GM12801 (cell line): Measurements from ENCODE around the gene WDR90.

Experiments used
- CTCF ChIP-seq: IDR thresholded peaks from one replicate; pipeline ENCODE4 v1.5.1; 2011; ENCODE audit warnings: control low read depth; ENCODE audit not compliant: insufficient read length; ENCODE audit errors: extremely low read depth

WDR90 gene

GRCh38 chr16:709566-710499 lies 60.7 kb downstream of the WDR90 start:
- no peak for TF ChIP-seq CTCF

DNA sequence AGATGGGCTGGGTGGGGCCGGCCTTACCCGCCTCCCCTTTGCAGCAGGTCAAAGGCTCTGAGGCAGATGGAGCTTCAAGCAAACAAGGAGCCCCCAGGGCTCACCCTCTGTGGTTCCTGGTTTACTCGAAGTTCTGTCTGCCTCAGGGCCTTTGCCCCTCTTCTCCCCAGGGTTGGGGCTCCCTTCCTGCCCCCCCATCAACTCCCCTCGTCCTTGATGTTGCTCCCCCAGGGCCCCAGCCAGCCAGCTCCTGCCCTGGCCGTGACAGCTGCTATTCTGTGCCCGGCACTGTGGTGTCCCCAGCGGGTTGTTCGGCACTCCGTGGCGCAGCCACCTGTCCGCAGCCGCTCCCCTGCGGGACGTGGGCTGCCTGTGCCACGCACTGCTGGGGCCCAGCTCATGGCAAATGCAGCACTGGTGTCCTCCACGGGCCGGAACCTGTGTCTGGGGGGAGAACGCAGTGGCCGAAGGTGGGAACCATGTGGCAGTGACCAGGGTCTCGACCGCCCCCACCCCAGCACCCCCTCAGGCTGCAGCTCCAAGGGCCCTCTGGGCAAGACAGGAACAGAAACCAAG lies 61.4 kb downstream of the WDR90 start:
- TF ChIP-seq CTCF: no peak

DNA sequence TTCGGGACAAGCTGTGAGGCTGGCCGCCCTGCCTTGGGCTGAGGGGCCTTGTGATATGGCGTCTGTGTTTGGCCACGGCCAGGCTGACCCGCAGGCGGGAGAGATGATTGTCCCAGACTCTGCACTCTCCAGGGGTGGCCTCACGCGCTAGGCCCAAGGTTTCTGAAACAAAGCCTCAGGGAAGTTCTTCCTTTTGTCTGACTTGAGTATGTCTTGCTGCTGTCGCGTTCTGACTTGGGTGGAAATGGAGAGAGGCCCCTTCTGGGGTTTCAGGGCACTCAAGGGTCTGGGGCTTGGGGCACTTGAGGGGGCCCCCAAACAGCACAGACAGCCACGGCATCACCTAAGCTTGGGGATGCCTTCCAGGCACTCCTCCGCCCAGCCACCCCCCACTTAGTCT lies 61.9 kb downstream of the WDR90 start:
- TF ChIP-seq CTCF: no peak

GRCh38 chr16:711548-712320 lies 62.6 kb downstream of the WDR90 start:
- TF ChIP-seq CTCF: no peak

GRCh38 chr16:714079-714478 lies 64.9 kb downstream of the WDR90 start:
- no peak for TF ChIP-seq CTCF

DNA sequence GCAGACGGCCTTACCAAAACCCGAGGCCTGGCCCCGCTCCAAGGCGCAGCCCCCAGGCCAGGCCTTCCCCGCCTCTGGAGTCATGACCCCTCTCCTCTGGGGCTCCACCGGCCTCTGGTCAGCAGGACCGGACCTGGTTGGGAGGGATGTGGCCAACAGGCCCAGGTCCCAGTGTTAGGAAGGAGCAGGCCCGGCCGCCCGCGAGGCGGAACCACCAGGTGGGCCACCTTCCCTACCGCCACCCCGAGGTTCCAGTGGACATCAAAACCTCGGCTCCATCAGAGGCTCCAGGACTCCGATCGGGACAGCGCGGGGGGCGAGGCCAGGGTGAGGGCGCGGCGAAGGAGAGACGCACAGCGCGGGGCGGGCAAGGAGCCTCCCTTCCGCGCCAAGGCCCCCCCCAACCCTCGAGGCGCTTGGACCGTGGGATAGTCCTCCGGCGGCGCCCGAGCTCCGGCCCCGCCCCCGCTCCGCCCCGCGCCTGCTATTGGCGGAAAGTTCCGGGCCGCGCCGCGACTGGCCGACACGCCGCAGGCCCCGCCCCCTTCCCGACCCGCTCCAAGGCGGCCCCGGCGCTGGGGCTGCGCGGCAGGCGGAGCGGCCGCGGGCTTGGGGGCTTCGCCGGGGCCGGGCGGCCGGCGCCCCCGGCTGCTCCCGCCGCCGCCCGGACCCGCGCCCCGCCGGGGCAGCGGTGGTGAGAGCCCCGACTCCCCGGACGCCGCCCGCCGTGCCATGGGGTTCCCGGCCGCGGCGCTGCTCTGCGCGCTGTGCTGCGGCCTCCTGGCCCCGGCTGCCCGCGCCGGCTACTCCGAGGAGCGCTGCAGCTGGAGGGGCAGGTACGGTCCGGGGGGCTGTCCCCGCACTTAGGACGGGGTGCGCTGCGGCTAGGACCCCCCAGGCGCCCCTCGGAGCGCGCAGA lies 65.7 kb downstream of the WDR90 start, which contains the start of gene METRN:
TSS of gene METRN (plus strand) at position 561 of the 919 bp plus-strand sequence. CDS start at position 733, 172 bp downstream.
- no peak for TF ChIP-seq CTCF
